Measurements from ENCODE around the gene ARTN. TPM values are rescaled to one million over a fixed set of nuclear protein-coding genes. Genes with fewer than 3 reads are reported as not detected.

ARTN gene, protein sequence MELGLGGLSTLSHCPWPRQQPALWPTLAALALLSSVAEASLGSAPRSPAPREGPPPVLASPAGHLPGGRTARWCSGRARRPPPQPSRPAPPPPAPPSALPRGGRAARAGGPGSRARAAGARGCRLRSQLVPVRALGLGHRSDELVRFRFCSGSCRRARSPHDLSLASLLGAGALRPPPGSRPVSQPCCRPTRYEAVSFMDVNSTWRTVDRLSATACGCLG
- 0.29 TPM in 1 of 2 replicates, not detected in the other for total RNA-seq

GRCh38 chr1:43933386-43934100 lies at the start of gene ARTN:
TSS of gene ARTN (plus strand) at chr1:43933801. CDS start at chr1:43935657, 1,856 bp downstream.
- Histone ChIP-seq H3K27ac (ENCODE audit: low read depth, low read length) (no peak within 1 kb of the TSS), H3K79me2 (ENCODE audit: insufficient read depth, low read length) (no peaks in the 10 kb centered on the region)

GRCh38 chr1:43885279-43885801 lies 48.3 kb upstream of the ARTN start:
- Histone ChIP-seq H3K27me3 (ENCODE audit: insufficient read depth, low read length) (no peaks in the 10 kb centered on the region), H3K9me3 (ENCODE audit: low read depth, low read length) (no peaks in the 10 kb centered on the region), H3K4me2 (ENCODE audit: insufficient read depth, low read length) (no peak overlapping the region), H3K4me1 (ENCODE audit: insufficient read depth, low read length) (no peaks in the 10 kb centered on the region), H2AFZ (ENCODE audit: low read length) (no peak overlapping the region), H3K27ac (ENCODE audit: low read depth, low read length) (no peak overlapping the region), H3K36me3 (ENCODE audit: insufficient read depth, low read length) (peaks cover 3% of the 10 kb centered on the region), H3K4me3 (ENCODE audit: insufficient read depth, low read length) (no peak overlapping the region), H3K79me2 (ENCODE audit: insufficient read depth, low read length) (no peaks in the 10 kb centered on the region), H4K20me1 (ENCODE audit: insufficient read depth, low read length) (peaks cover 22% of the 10 kb centered on the region)
- no peak for DNase-seq (ENCODE audit: insufficient read length, low spot score, missing footprints)
- TF ChIP-seq, protein P1, sequence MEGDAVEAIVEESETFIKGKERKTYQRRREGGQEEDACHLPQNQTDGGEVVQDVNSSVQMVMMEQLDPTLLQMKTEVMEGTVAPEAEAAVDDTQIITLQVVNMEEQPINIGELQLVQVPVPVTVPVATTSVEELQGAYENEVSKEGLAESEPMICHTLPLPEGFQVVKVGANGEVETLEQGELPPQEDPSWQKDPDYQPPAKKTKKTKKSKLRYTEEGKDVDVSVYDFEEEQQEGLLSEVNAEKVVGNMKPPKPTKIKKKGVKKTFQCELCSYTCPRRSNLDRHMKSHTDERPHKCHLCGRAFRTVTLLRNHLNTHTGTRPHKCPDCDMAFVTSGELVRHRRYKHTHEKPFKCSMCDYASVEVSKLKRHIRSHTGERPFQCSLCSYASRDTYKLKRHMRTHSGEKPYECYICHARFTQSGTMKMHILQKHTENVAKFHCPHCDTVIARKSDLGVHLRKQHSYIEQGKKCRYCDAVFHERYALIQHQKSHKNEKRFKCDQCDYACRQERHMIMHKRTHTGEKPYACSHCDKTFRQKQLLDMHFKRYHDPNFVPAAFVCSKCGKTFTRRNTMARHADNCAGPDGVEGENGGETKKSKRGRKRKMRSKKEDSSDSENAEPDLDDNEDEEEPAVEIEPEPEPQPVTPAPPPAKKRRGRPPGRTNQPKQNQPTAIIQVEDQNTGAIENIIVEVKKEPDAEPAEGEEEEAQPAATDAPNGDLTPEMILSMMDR (IDR thresholded peaks at IDR 0.05; ENCODE audit: extremely low read depth, low read depth, low read length) = no peak

More at GRCh38 chr1:43933386-43934100, at the start of gene ARTN:
- peaks cover 8% of the 10 kb centered on the region for H4K20me1 ChIP-seq (ENCODE audit: insufficient read depth, low read length)
- TF ChIP-seq, protein P1 (IDR thresholded peaks at IDR 0.05; ENCODE audit: extremely low read depth, low read depth, low read length) = no peak
- peaks cover 20% of the 10 kb centered on the region for H3K4me1 ChIP-seq (ENCODE audit: insufficient read depth, low read length)
- H3K36me3 ChIP-seq (ENCODE audit: insufficient read depth, low read length) = peaks cover 11% of the 10 kb centered on the region
- peaks cover 3% of the 10 kb centered on the region for H3K9me3 ChIP-seq (ENCODE audit: low read depth, low read length)
- peak; percentile 94 for DNase-seq (ENCODE audit: insufficient read length, low spot score, missing footprints)
- peak within 1 kb of the TSS; percentile 24 for H2AFZ ChIP-seq (ENCODE audit: low read length)
- no peaks in the 10 kb centered on the region for H3K27me3 ChIP-seq (ENCODE audit: insufficient read depth, low read length)
- H3K4me2 ChIP-seq (ENCODE audit: insufficient read depth, low read length) = peak within 1 kb of the TSS; percentile 70
- H3K4me3 ChIP-seq (ENCODE audit: insufficient read depth, low read length) = peak within 1 kb of the TSS; percentile 69

DNA sequence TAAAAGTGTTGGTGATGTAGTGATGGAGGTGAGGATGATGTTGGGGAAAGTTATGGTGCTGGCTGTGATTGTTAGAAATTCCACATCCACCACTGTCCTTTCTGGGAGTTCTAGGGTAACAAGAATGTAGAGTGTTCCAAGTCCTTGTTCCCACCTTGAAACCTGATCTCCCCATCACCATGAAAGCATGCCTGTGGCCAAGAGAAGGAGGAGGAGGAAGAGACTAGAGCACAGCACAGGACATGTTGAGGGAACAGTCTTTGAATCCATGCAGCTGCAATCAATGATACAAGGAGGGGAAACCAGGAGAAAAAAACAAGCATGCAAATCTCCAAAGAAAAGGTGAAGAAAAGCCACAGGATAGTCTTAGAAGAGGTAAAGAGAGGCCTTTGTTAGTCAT lies 45.9 kb upstream of the ARTN start:
- TF ChIP-seq, protein P1 (IDR thresholded peaks at IDR 0.05; ENCODE audit: extremely low read depth, low read depth, low read length) = no peak

DNA sequence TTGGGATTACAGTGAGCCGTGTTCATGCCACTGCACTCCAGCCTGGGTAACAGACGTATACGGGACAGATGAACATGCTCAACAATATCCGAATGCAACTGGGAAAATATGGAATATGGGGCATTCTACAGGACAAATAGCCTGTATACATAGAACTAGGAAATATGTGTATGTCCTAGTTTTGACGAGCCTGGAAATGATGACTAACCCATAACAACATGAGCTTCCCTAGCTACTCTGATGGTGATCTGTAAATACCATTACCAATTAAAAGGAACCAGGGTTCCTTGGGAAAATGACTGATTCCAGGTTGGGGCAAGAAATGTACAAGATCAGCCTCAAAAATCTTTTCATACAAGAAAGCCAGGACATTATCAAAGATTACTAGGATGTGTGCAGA lies 42.8 kb upstream of the ARTN start:
- peaks cover 17% of the 10 kb centered on the region for H3K4me1 ChIP-seq (ENCODE audit: insufficient read depth, low read length)
- H4K20me1 ChIP-seq (ENCODE audit: insufficient read depth, low read length) = peaks cover 28% of the 10 kb centered on the region
- no peaks in the 10 kb centered on the region for H3K9me3 ChIP-seq (ENCODE audit: low read depth, low read length)
- H3K27ac ChIP-seq (ENCODE audit: low read depth, low read length) = no peak overlapping the region
- no peaks in the 10 kb centered on the region for H3K79me2 ChIP-seq (ENCODE audit: insufficient read depth, low read length)
- H3K27me3 ChIP-seq (ENCODE audit: insufficient read depth, low read length) = no peaks in the 10 kb centered on the region
- no peak for DNase-seq (ENCODE audit: insufficient read length, low spot score, missing footprints)
- H3K4me2 ChIP-seq (ENCODE audit: insufficient read depth, low read length) = no peak overlapping the region
- H2AFZ ChIP-seq (ENCODE audit: low read length) = no peak overlapping the region
- H3K36me3 ChIP-seq (ENCODE audit: insufficient read depth, low read length) = peaks cover 10% of the 10 kb centered on the region
- TF ChIP-seq, protein P1 (IDR thresholded peaks at IDR 0.05; ENCODE audit: extremely low read depth, low read depth, low read length) = no peak
- no peak overlapping the region for H3K4me3 ChIP-seq (ENCODE audit: insufficient read depth, low read length)

More for the DNA sequence above, 45.9 kb upstream of the ARTN start:
- H3K27me3 ChIP-seq (ENCODE audit: insufficient read depth, low read length) = no peaks in the 10 kb centered on the region
- no peak for DNase-seq (ENCODE audit: insufficient read length, low spot score, missing footprints)
- H4K20me1 ChIP-seq (ENCODE audit: insufficient read depth, low read length) = peaks cover 22% of the 10 kb centered on the region
- no peak overlapping the region for H2AFZ ChIP-seq (ENCODE audit: low read length)
- H3K4me3 ChIP-seq (ENCODE audit: insufficient read depth, low read length) = no peak overlapping the region
- no peaks in the 10 kb centered on the region for H3K79me2 ChIP-seq (ENCODE audit: insufficient read depth, low read length)
- peaks cover 6% of the 10 kb centered on the region for H3K4me1 ChIP-seq (ENCODE audit: insufficient read depth, low read length)
- no peak overlapping the region for H3K4me2 ChIP-seq (ENCODE audit: insufficient read depth, low read length)
- no peak overlapping the region for H3K27ac ChIP-seq (ENCODE audit: low read depth, low read length)
- H3K36me3 ChIP-seq (ENCODE audit: insufficient read depth, low read length) = peaks cover 3% of the 10 kb centered on the region
- H3K9me3 ChIP-seq (ENCODE audit: low read depth, low read length) = no peaks in the 10 kb centered on the region
